OCI-LY1 (cell line): Measurements from ENCODE around the gene MRPL41.
"Not testable (repeated sequence)": the region's sequence is repeated elsewhere in the genome, so short reads cannot be mapped to it uniquely, and the experiment has no call there.

Source experiments
- EZH2 ChIP-seq: fragments of 200-600 bp; sonication (generic), shearing (Covaris generic); IDR thresholded peaks from 2 replicates; pipeline ENCODE4 v1.8.0; 2017; ENCODE audit warnings: borderline replicate concordance, mixed run types, mild to moderate bottlenecking, antibody characterized with exemption, low read length, moderate library complexity, mixed read lengths
- TF ChIP-seq, protein P1 (sequence below): fragments of 200-600 bp; sonication (generic), shearing (Covaris generic); IDR thresholded peaks from 2 replicates; pipeline ENCODE4 v1.5.1; 2017; ENCODE audit warnings: mild to moderate bottlenecking, antibody characterized with exemption, low read length, moderate library complexity, mixed read lengths

DNA sequence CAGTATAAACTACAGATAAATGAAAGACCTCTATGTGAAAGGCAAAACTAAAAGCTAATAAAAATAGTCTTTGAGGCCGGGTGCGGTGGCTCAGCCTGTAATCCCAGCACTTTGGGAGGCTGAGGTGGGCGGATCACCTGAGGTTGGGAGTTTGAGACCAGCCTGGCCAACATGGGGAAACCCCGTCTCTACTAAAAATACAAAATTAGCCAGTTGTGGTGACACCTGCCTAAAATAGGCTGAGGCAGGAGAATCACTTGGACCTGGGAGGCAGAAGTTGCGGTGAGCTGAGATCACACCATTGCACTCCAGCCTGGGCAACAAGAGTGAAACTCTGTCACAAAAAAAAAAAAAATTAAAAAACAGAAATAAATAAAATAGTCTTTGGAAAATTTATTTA lies 38.5 kb upstream of the MRPL41 start:
- TF ChIP-seq, protein P1, sequence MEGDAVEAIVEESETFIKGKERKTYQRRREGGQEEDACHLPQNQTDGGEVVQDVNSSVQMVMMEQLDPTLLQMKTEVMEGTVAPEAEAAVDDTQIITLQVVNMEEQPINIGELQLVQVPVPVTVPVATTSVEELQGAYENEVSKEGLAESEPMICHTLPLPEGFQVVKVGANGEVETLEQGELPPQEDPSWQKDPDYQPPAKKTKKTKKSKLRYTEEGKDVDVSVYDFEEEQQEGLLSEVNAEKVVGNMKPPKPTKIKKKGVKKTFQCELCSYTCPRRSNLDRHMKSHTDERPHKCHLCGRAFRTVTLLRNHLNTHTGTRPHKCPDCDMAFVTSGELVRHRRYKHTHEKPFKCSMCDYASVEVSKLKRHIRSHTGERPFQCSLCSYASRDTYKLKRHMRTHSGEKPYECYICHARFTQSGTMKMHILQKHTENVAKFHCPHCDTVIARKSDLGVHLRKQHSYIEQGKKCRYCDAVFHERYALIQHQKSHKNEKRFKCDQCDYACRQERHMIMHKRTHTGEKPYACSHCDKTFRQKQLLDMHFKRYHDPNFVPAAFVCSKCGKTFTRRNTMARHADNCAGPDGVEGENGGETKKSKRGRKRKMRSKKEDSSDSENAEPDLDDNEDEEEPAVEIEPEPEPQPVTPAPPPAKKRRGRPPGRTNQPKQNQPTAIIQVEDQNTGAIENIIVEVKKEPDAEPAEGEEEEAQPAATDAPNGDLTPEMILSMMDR: not testable (repeated sequence)
- TF ChIP-seq EZH2: not testable (repeated sequence)
